ENCODE results near the gene TGFBR1. TPM values are rescaled to one million over a fixed set of nuclear protein-coding genes. Genes with fewer than 3 reads are reported as not detected.

Gene TGFBR1
- total RNA-seq, 6 donors from 2014 or later = 13.6 to 63.1 (median 37.9) TPM

GRCh38 chr9:99183616-99184015, 78.7 kb downstream of the TGFBR1 start:
- peak overlapping the region in 2 of 4 donors; percentile 8 to 32 for H3K27ac ChIP-seq
- no peaks in the 10 kb centered on the region for H3K27me3 ChIP-seq
- H3K4me1 ChIP-seq = peaks cover 5 to 14% (median 10%) of the 10 kb centered on the region in 4 donors
- H3K4me3 ChIP-seq = no peak overlapping the region
- H3K36me3 ChIP-seq = no peaks in the 10 kb centered on the region
- H3K9me3 ChIP-seq = no peaks in the 10 kb centered on the region
- WGBS, 2 donors = 90% methylated on average over 3 of the region's 3 CpGs
- ATAC-seq (ENCODE audit: low FRiP score in 2 of 2) (no peak), DNase-seq (no peak)
- TF ChIP-seq, protein P1, sequence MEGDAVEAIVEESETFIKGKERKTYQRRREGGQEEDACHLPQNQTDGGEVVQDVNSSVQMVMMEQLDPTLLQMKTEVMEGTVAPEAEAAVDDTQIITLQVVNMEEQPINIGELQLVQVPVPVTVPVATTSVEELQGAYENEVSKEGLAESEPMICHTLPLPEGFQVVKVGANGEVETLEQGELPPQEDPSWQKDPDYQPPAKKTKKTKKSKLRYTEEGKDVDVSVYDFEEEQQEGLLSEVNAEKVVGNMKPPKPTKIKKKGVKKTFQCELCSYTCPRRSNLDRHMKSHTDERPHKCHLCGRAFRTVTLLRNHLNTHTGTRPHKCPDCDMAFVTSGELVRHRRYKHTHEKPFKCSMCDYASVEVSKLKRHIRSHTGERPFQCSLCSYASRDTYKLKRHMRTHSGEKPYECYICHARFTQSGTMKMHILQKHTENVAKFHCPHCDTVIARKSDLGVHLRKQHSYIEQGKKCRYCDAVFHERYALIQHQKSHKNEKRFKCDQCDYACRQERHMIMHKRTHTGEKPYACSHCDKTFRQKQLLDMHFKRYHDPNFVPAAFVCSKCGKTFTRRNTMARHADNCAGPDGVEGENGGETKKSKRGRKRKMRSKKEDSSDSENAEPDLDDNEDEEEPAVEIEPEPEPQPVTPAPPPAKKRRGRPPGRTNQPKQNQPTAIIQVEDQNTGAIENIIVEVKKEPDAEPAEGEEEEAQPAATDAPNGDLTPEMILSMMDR (IDR thresholded peaks at IDR 0.05) = no peak
- TF ChIP-seq EP300 (IDR thresholded peaks at IDR 0.05) = no peak
- TF ChIP-seq POLR2AphosphoS5 (IDR thresholded peaks at IDR 0.05) = no peak
- no peak for TF ChIP-seq POLR2A (IDR thresholded peaks at IDR 0.05)

DNA sequence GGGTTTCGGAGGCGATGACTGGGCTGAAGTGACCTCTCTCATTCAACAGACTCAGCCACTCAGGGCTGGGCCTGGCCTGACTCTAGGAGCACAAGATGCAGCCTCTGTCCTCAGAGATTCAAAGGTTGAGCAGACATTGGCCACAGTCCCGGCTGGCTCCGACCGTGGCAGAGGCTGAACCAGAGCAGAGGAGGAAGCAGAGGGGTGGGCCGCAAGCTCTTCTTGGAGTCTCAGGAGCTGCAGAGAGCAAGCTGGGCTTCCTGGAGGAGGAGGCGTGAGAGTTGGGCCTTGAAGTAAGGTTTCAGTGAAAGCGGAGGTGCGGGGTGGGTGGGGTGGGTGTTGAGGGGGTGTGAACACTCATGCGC, 79.2 kb downstream of the TGFBR1 start:
- H3K27ac ChIP-seq = peak overlapping the region in 3 of 4 donors; percentile 8 to 32 (median 23)
- H3K9me3 ChIP-seq = no peaks in the 10 kb centered on the region
- 45 to 50% methylated on average over 7 to 9 of the region's 10 CpGs for WGBS, 2 donors
- ATAC-seq (ENCODE audit: low FRiP score in 2 of 2) (peak in 1 of 2 donors; percentile 40), DNase-seq (peak in 1 of 2 donors; percentile 59)
- peaks cover 5 to 14% (median 10%) of the 10 kb centered on the region in 4 donors for H3K4me1 ChIP-seq
- H3K27me3 ChIP-seq = no peaks in the 10 kb centered on the region
- TF ChIP-seq POLR2AphosphoS5 (IDR thresholded peaks at IDR 0.05) (no peak), EP300 (IDR thresholded peaks at IDR 0.05) (no peak), POLR2A (IDR thresholded peaks at IDR 0.05) (no peak)
- TF ChIP-seq, protein P1 (IDR thresholded peaks at IDR 0.05) = no peak
- H3K36me3 ChIP-seq = no peaks in the 10 kb centered on the region
- H3K4me3 ChIP-seq = no peak overlapping the region

GRCh38 chr9:99184475-99185347, 79.8 kb downstream of the TGFBR1 start:
- Histone ChIP-seq H3K27ac (peak overlapping the region; percentile 23 to 52 (median 34)), H3K27me3 (no peaks in the 10 kb centered on the region), H3K4me3 (peak overlapping the region in 3 of 4 donors; percentile 10 to 37 (median 29)), H3K36me3 (no peaks in the 10 kb centered on the region), H3K4me1 (peaks cover 5 to 14% (median 10%) of the 10 kb centered on the region in 4 donors), H3K9me3 (no peaks in the 10 kb centered on the region)
- WGBS, 2 donors = 35% methylated on average over 27 to 29 of the region's 29 CpGs
- peak; percentile 54 to 87 for DNase-seq
- ATAC-seq (ENCODE audit: low FRiP score in 2 of 2) = peak; percentile 91 to 95
- TF ChIP-seq, protein P1 (IDR thresholded peaks at IDR 0.05) = peak; percentile 79 to 94 (median 91)
- TF ChIP-seq POLR2AphosphoS5 (IDR thresholded peaks at IDR 0.05) = no peak

DNA sequence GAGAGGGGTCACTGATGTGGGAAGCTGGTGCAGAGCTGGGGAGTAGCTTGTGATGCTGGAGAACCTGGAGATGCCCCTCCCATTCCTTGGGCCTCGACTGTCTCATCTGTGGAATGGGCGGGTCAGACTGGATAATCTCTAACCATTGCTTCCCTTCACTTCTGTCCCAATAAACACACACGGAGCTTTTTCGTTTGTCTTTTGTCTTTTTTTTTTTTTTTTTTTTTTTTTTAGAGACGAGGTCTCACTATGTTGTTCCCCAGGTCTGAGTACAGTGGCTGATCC, 80.4 kb downstream of the TGFBR1 start:
- no peak for TF ChIP-seq POLR2AphosphoS5 (IDR thresholded peaks at IDR 0.05)
- TF ChIP-seq, protein P1 (IDR thresholded peaks at IDR 0.05) = no peak
- TF ChIP-seq EP300 (IDR thresholded peaks at IDR 0.05) = no peak
- no peak for TF ChIP-seq POLR2A (IDR thresholded peaks at IDR 0.05)
- peaks cover 5 to 14% (median 10%) of the 10 kb centered on the region in 4 donors for H3K4me1 ChIP-seq
- no peak overlapping the region for H3K27ac ChIP-seq
- 81 to 84% methylated on average over 5 of the region's 5 CpGs for WGBS, 2 donors
- no peak overlapping the region for H3K4me3 ChIP-seq
- no peaks in the 10 kb centered on the region for H3K36me3 ChIP-seq
- DNase-seq (no peak), ATAC-seq (ENCODE audit: low FRiP score in 2 of 2) (no peak)
- no peaks in the 10 kb centered on the region for H3K9me3 ChIP-seq
- H3K27me3 ChIP-seq = no peaks in the 10 kb centered on the region

GRCh38 chr9:99185934-99186333, 81.0 kb downstream of the TGFBR1 start:
- no peak for TF ChIP-seq POLR2A (IDR thresholded peaks at IDR 0.05)
- TF ChIP-seq EP300 (IDR thresholded peaks at IDR 0.05) = no peak
- no peak for DNase-seq
- 93 to 95% methylated on average over 5 of the region's 5 CpGs for WGBS, 2 donors

More at GRCh38 chr9:99185934-99186333, 81.0 kb downstream of the TGFBR1 start:
- H3K27me3 ChIP-seq = no peaks in the 10 kb centered on the region
- no peak for ATAC-seq (ENCODE audit: low FRiP score in 2 of 2)
- no peak overlapping the region for H3K27ac ChIP-seq
- no peaks in the 10 kb centered on the region for H3K36me3 ChIP-seq
- H3K9me3 ChIP-seq = no peaks in the 10 kb centered on the region
- H3K4me3 ChIP-seq = no peak overlapping the region
- peaks cover 5 to 14% (median 10%) of the 10 kb centered on the region in 4 donors for H3K4me1 ChIP-seq
